H1 (cell line): Measurements from ENCODE around the gene FTCDNL1. TPM values are rescaled to one million over a fixed set of nuclear protein-coding genes. Genes with fewer than 3 reads are reported as not detected.

ENCODE experiments used
- CBX8 ChIP-seq: fragments of 300-800, 300-1000 bp; sonication (generic); IDR thresholded peaks from 2 replicates; pipeline ENCODE4 v1.7.1; 2016; ENCODE audit warnings: low read depth, low read length, borderline replicate concordance
- RFX5 ChIP-seq: IDR thresholded peaks from 2 replicates; pipeline ENCODE4 v1.6.1; 2011; ENCODE audit warnings: low read depth, low read length, improper control_type of control experiment, borderline replicate concordance
- polyA plus RNA-seq, 7 experiments: library from polyadenylated mRNA; depleted of rRNA in 3 of 7; stranded (reverse) in 5 of 7; unstranded in 2 of 7; fragments of >200 nt in 5 of 7; fragments of 200-250 nt in 2 of 7; gene quantifications; 1 replicate in 5 of 7; 2 replicates in 1 of 7; 4 replicates in 1 of 7; pipeline versions ENCODE4 v1.2.1 to v1.2.3, GENCODE V29; 2011 to 2013; ENCODE audit warnings: missing spikeins in 2 of 7, mixed read lengths in 2 of 7
- total RNA-seq: library from RNA; stranded (reverse); fragmentation: NEBNext Ultra II Directional; extraction: Animal tissue kit (Norgen Biotek cat#: 25700); gene quantifications from 2 replicates; pipeline ENCODE4 v1.2.1, GENCODE V29; 2021

Gene FTCDNL1
- total and polyA plus RNA-seq, 2 of the 8 experiments (the other 6 are each of a cell fraction or from before 2014, with no cell fraction given) = 0.41 to 0.97 TPM

DNA sequence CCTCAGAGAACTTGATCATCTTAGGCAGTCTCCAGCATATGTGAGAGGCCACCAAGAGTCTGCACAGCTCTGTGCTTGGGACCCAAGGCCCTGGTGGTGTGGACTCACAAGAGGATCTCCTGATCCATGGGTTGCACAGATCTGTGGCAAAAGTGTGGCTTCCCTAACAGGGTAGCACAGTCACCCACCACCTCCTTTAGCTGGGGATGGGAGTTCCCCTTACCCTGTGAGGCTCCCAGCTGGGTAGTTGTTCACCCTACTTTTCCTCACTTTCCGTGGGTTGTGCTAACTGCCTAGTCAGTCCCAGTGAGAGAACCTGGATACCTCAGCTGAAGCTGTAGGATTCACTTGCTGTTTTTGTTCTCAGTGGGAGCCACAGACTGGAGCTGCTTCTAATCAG is 123.7 kb downstream of the FTCDNL1 start (continued):
- TF ChIP-seq RFX5 (no peak), CBX8 (no peak)
